ENCODE measurements around the gene CHST12.
"Not testable (repeated sequence)": the region's sequence is repeated elsewhere in the genome, so short reads cannot be mapped to it uniquely, and the experiment has no call there.

The CHST12 gene

GRCh38 chr7:2465928-2466327, 62.5 kb downstream of the CHST12 start:
- DNase-seq, result no peak

DNA sequence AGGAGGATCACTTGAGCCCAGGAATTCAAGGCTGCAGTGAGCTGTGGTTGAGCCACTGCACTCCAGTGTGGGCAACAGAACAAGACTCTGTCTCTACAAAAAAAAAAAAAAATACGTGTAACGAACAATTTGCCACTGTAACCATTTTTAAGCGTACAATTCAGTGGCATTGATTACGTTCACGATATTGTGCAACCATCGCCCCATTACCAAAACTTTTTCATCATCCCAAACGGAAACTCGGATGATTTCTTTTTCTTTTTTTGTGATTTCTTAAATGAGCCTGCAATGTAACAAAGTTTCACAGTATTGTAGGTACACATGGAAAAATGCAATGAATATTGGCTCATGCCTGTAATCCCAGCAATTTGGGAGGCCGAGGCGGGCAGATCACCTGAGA, 63.3 kb downstream of the CHST12 start:
- no peak for DNase-seq

DNA sequence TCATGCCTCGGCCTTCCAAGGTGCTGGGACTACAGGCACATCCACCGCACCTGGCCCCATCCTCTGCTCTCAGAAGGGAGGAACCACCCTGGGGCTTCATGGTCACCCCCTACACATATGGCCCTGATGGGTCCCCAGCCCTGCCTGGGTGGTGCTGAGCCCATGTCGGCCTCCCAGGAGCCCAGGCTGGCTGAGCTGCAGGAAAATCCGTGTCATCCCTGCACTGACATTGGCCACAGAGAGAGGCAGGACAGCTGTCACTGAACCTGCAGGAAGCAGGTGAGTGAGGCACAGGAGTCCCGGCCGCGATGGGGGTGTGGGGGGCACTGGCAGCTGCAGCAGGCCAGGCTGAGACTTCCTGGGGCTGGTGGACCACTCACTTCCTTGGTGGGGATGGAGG, 64.8 kb downstream of the CHST12 start:
- DNase-seq, result no peak

DNA sequence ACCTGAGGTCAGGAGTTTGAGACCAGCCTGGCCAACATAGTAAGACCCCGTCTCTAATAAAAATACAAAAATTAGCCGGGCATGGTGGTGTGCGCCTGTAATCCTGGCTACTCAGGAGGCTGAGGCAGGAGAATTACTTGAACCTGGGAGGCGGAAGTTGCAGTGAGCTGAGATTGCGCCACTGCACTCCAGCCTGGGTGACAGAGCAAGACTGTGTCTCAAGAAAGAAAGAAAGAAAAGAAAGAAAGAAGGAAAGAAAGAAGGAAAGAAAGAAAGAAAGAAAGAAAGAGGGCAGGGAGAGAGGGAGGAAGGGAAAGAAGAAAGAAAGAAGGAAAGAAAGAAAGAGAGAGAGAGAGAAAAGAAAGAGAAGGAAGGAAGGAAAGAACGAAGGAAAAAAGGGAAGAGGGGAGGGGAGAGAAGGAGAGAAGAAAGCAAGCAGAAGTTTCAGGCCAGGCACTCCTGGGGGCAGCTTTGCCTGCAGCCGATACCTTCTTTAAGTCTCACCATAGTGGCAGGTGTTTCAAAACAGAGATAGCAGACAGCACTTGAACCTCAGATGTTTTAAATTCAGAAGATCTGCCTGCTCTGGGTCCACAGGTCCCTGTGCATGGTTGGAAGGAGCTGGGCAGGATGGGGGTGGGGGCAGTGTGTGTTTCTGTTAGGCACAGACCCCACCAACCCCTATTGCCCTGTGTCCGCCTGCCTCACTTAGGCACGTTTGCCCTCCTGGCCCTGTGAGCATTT, 66.2 kb downstream of the CHST12 start:
- not testable (repeated sequence) for DNase-seq

DNA sequence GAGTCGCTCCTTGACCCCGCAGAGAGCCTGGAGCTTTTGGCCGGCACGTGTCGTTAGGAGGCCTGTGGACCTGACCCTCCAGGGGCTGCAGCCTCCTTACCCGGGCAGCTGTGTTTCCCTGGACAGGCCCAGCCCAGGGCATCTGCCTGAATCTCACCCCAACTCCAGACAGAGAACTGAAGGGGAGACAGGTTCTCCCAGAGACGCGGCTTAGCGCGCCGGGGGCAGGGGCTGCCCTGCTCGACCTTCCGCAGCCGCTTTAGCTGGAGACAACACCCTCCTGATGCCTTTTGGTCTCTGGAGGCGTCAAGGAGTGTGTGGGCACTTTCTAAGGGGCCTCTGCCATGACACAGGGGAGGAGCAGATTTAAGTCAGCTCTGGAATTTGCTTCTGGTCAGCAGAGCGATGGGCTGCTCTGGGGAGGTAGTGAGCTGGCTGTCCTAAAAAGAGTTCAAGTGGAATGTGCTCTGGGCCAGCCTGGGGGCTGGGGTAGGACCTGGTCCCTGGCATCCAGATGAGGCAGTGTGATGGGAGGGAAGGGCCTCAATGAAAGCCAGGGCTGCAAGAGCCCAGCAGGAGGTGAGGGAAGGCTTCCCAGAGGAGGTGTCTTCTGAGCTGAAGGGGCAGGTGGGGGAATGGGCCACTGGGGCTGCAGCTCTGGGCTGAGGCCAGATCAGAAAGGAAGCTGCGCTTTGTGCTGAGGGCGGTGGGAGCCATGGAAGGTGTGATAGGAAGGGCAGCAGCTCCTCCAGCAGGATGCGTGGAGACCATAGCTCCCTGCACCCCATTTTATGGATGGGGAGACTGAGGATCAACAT, 67.0 kb downstream of the CHST12 start:
- no peak for DNase-seq

DNA sequence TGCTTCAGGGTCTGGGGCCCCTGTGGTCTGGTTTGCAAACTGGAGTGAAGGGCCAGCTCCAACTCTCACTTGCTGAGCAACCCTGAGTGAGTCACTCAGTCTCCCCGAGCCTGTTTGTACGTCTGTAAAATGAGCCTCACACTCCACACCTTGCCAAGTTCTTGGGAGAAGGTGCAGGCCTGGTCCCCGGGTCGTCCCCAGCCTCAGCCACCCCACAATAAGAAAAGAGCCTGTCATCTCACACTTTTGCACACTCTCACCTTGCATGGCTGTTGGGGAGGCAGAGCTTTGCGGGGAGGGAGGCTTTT, 67.6 kb downstream of the CHST12 start:
- no peak for DNase-seq

GRCh38 chr7:2471396-2471795, 68.0 kb downstream of the CHST12 start:
- DNase-seq, result no peak

DNA sequence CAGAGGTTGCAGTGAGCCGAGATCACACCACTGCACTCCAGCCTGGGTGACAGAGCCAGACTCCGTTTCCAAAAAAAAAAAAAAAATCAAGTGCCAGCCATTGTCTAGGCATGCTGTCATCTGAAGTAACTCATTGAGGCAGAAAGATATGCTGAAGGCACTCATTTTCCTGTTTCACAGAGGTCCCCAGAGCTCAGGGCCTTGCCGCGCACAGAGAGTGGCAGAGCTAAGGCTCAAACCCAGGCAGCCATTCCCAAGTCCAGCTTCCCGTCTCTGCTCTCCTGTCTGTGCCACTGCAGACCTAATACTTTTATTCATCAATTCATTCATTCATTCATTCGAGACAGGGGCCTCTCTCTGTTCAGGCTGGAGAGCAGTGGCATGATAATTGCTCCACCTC, 69.3 kb downstream of the CHST12 start:
- no peak for DNase-seq

- DNase-seq, result no peak
Observed at GRCh38 chr7:2473496-2474180, 70.2 kb downstream of the CHST12 start.

DNA sequence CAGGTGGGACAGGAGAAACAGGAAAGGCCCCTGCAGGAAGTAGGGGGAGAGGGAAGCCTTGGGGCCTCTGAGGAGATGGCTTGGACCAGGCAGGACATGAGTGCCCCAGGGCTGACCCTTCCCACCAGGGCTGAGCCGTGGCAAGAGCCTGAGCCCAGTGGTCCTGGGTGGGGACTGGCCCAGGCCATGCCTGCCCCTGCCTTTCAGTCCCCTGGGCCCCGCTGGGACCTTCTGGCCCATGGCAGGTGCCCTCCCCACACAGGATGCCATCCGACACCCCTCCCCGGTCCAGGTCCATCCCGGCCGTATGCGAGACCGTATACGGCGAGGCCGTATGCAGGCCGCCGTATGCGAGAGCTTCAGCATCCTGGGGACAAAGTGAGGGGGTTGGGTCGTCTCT, 70.8 kb downstream of the CHST12 start:
- no peak for DNase-seq

GRCh38 chr7:2474813-2475677, 71.6 kb downstream of the CHST12 start:
- no peak for DNase-seq

DNA sequence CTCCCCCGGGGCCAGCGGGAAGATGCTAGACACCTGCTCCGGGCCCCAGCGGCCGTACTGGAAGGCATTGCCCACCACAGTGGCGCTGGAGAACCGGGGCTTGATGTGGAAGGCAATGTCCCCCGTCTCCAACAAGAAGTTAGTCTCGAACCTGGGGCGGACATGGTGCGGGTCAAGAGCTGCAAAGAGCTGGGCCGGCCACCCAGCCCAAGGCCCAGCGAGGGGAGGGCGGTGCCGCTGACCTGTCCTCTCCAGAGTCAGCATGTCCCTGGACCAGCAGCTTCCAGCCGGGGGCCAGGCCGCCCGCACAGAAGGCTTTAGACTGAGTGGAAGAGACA, 72.2 kb downstream of the CHST12 start:
- no peak for DNase-seq

DNA sequence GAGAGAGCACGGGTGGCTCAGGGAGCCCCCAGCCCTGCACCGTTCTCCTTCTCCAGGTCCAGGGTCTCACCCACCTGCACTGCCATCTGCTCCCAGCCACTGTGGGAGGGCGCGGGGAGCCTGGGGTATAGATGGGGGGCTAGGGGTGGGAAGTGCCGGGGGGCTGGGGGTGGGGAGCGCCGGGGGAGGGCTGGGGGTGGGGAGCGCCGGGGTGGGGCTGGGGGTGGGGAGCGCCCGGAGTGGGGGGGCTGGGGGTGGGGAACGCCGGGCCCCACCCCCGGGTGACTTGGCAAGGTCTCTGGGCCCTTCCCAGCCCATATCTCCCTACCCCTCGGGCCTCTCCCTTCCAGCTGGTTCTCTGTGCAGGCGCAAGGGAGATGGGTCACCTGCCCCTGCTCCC, 72.9 kb downstream of the CHST12 start, which contains the start of gene GRIFIN:
Gene GRIFIN (minus strand): TSS at position 101 of the 400 bp plus-strand sequence. CDS start 15 bp downstream, at position 86.
- DNase-seq, result no peak

GRCh38 chr7:2476776-2477446, 73.5 kb downstream of the CHST12 start:
- DNase-seq, result no peak

- DNase-seq, result peak; percentile 80
Observed at GRCh38 chr7:2477447-2478398, 74.3 kb downstream of the CHST12 start.

DNA sequence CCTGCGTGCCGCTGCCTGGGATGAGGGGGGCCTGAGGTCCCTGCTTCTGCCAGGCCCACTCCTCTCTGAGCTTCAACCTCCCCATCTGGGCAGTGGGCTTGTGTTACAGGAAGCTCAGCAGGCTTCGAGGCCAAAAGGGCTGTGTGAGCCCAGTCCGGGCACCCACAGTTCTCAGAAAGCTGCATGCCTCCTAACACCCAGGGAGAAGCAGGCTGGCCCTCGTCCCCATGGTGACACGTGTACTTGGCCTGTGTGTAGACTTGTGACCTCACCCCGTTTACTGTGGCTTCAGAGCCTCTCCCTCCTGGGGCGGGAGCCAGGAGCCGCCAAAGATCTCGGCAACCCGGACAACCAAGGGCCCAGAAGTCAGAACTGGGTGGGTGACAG, 75.0 kb downstream of the CHST12 start:
- peak; percentile 54 for DNase-seq

GRCh38 chr7:2478800-2479199, 75.4 kb downstream of the CHST12 start:
- no peak for DNase-seq

- no peak for DNase-seq
Observed at GRCh38 chr7:2479276-2480069, 76.1 kb downstream of the CHST12 start.

DNA sequence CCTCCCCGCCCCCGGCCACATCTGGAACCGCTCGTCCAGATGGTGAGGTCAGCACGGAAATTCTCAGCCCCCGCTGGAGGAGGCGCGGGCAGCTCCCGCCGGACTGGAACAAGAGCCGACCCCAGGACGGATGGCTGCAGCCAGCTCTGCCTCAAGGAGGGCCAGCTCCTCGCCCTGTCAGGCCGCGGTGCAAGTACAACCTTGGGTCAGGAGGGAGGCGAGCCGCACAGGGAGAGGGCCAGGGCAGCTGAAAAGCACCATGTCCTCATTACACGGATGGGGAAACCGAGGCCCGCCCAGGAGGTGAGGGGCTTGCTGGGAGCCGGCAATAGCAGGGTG, 76.6 kb downstream of the CHST12 start:
- DNase-seq, result no peak

DNA sequence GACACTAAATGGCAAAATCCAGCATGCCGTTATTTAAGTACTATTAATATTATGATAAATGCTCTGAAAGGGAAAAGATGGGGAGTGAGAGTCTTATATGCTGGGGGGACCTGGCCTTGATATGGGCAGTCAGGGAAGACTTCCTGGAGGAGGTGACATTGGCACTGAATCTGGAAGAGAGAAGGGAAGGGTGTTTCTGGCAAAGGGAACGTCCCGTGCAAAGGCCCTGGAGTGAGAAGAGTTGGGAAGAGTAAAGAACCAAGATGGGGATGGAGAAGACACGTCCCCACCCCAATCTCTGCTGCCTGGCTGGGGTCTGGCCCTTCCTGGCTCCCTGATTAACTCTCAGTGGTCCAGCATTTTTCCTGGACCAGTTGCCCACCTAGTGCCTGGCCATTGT, 77.8 kb downstream of the CHST12 start:
- no peak for DNase-seq
